ENCODE measurements around the gene ARAF.

DNA sequence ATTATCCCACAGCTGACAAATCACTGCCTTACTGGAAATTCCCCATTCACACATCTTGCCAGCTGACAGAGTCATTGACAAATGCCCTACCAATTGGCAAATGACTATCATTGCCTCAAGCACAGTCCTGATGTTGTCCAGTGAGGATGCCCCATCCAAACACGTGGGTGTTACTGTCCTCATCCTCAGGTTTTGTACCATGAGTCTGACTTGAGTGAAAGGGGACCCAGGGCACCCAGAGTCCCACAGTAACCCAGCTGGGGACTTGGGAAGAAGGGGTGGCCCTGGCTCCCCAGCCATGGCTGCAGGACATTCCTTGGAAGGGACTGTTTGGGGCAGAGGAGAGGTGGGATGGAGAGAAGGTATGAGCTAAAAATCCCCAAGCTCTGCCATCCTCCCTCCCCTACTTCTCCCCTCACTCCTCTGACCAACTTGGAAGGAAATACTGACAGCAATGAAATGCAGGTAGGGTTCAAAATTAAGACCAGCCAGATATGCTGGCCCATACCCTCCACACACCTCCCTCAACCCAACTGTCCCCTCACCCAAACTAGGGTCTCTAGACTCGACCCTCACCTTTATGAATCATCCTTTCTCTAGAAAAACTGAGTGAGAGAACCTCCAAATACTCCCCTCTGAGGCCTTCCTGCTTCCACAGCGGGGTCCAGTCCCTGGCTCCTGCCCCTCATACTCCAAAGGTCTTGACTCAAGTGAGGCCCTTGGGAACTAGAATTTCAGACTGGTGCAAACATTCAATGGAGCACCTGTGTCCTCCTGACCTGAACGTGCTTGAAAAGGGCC, 26.3 kb downstream of the ARAF start:
- TF ChIP-seq, protein P1, sequence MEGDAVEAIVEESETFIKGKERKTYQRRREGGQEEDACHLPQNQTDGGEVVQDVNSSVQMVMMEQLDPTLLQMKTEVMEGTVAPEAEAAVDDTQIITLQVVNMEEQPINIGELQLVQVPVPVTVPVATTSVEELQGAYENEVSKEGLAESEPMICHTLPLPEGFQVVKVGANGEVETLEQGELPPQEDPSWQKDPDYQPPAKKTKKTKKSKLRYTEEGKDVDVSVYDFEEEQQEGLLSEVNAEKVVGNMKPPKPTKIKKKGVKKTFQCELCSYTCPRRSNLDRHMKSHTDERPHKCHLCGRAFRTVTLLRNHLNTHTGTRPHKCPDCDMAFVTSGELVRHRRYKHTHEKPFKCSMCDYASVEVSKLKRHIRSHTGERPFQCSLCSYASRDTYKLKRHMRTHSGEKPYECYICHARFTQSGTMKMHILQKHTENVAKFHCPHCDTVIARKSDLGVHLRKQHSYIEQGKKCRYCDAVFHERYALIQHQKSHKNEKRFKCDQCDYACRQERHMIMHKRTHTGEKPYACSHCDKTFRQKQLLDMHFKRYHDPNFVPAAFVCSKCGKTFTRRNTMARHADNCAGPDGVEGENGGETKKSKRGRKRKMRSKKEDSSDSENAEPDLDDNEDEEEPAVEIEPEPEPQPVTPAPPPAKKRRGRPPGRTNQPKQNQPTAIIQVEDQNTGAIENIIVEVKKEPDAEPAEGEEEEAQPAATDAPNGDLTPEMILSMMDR (conservative IDR thresholded peaks at IDR 0.05 in 1 of 2, IDR thresholded peaks at IDR 0.05 in 1 of 2; ENCODE audit: extremely low read depth in 1 of 2, insufficient read depth in 1 of 2, low read depth in 1 of 2, low read length in 2 of 2) = no peak
- no peak for TF ChIP-seq EZH2 (IDR thresholded peaks at IDR 0.05; ENCODE audit: borderline replicate concordance, low read length)

Data from mammary epithelial cell (primary cell).